Embryonic facial prominence (tissue), 1 donor: ENCODE measurements around the gene HIVEP3.

Experiments used
- DNase-seq: peaks from one replicate; pipeline ENCODE4 v3.0.0-alpha.2; 2016; ENCODE audit errors: extremely low spot score

Gene HIVEP3

GRCh38 chr1:41665962-41666917, 252.5 kb downstream of the HIVEP3 start:
- no peak for DNase-seq

- DNase-seq = no peak
Observed at GRCh38 chr1:41664861-41665640, 253.7 kb downstream of the HIVEP3 start.

GRCh38 chr1:41663671-41664400, 254.9 kb downstream of the HIVEP3 start:
- no peak for DNase-seq

GRCh38 chr1:41662765-41663437, 255.8 kb downstream of the HIVEP3 start:
- DNase-seq = no peak

GRCh38 chr1:41662061-41662764, 256.5 kb downstream of the HIVEP3 start:
- DNase-seq = peak; percentile 74

GRCh38 chr1:41661428-41662060, 257.2 kb downstream of the HIVEP3 start:
- DNase-seq = no peak

- no peak for DNase-seq
Observed at GRCh38 chr1:41660570-41661427, 257.9 kb downstream of the HIVEP3 start.

GRCh38 chr1:41659903-41660302, 258.8 kb downstream of the HIVEP3 start:
- DNase-seq = no peak

- DNase-seq = no peak
Observed at GRCh38 chr1:41659159-41659495, 259.6 kb downstream of the HIVEP3 start.

- DNase-seq = no peak
Observed at GRCh38 chr1:41658431-41659158, 260.1 kb downstream of the HIVEP3 start.

GRCh38 chr1:41657679-41658295, 260.9 kb downstream of the HIVEP3 start:
- DNase-seq = no peak

GRCh38 chr1:41656825-41657500, 261.8 kb downstream of the HIVEP3 start:
- DNase-seq = no peak

- DNase-seq = no peak
Observed at GRCh38 chr1:41656068-41656467, 262.7 kb downstream of the HIVEP3 start.

GRCh38 chr1:41655632-41656031, 263.1 kb downstream of the HIVEP3 start:
- no peak for DNase-seq

- DNase-seq = no peak
Observed at GRCh38 chr1:41653574-41653973, 265.1 kb downstream of the HIVEP3 start.

GRCh38 chr1:41652384-41653265, 266.1 kb downstream of the HIVEP3 start:
- DNase-seq = no peak
